Measurements from ENCODE around the gene KRTAP5-3.

Gene KRTAP5-3

DNA sequence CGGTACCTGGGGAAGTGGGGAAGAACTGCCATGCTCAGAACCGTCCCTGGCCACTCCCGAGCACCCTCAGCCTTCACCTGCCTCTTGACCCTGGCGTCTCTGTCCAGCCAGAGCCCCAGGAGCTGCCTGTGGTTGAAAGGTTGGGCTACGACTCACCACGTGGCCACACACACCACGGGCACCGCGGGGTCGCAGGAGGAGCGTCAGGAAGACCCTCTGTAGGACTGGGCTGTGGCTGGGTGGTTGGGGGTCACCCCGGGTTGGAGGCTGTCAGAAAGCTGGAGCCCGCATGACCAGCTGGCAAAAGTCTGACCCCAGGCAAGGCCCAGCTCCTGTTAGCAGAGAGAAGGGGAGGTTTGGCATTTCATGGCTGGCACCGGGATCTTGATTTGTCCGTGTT is 32.8 kb upstream of the KRTAP5-3 start:
- TF ChIP-seq, protein P1, sequence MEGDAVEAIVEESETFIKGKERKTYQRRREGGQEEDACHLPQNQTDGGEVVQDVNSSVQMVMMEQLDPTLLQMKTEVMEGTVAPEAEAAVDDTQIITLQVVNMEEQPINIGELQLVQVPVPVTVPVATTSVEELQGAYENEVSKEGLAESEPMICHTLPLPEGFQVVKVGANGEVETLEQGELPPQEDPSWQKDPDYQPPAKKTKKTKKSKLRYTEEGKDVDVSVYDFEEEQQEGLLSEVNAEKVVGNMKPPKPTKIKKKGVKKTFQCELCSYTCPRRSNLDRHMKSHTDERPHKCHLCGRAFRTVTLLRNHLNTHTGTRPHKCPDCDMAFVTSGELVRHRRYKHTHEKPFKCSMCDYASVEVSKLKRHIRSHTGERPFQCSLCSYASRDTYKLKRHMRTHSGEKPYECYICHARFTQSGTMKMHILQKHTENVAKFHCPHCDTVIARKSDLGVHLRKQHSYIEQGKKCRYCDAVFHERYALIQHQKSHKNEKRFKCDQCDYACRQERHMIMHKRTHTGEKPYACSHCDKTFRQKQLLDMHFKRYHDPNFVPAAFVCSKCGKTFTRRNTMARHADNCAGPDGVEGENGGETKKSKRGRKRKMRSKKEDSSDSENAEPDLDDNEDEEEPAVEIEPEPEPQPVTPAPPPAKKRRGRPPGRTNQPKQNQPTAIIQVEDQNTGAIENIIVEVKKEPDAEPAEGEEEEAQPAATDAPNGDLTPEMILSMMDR (IDR thresholded peaks at IDR 0.05; ENCODE audit: low read depth, low read length), result no peak
- no peak for DNase-seq (ENCODE audit: extremely low read depth, low read depth)

DNA sequence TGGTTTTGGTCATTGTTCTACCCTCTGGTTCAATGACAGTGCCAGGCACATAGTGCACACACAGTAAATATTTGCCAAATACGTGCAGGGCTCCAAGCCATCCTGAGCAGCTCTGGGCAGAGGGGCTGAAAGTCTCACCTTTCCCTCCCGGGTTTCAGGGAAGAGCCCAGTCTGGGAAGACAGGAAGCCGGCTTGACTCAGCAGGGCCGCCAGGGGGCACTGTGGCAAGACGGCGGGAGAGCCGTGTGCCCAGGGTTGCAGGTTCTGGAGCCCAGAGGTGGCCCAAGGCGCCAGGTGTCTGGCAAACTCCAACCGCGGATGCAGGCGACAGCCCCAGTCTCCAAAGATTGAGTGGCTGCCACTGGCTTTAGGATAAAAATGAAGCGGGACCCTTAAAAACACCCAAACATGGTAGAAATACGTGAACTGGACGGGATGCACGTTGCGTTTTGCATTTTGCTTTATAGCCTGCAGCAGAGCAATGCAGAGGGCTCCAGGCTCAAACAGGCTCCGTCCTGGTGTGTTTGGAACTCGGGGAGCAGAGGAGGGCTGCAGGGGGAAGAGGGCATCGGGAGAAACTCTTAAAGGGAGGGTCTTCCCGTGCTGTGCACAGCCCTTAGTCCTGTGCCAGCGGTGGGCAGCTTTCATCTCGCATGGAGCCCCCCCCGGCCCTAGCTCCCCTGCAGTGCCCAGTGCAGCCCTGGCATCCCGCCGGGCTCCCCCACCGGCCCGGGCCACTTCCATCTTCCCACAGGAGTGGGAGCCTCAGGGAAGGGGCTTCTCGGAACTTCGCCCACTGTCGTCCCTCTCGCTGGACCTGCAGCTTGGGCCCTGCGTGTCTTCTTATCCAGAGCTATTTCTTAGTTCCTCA is 32.0 kb upstream of the KRTAP5-3 start:
- no peak for DNase-seq (ENCODE audit: extremely low read depth, low read depth)

DNA sequence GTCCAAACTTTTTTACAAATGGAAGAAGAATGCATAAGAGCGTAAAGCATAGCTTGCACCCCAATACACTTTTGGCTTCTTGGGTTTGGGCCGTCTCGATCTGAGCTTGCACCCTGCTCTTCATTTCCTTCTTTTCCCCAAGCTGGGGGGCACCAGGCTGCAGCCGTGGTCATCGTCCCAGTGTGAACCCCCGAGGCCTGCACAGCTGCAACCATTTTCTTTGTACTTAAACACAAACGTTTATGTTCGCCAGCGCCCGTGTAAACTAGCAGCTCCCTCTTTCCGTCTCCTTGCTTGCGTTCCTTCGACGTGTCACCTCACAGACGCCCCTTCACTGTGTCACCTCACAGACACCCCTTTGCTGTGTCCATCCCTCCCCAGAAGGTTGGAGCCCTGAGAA is 31.4 kb upstream of the KRTAP5-3 start:
- DNase-seq (ENCODE audit: extremely low read depth, low read depth), result no peak

More for the DNA sequence above, 32.0 kb upstream of the KRTAP5-3 start:
- TF ChIP-seq, protein P1 (IDR thresholded peaks at IDR 0.05; ENCODE audit: low read depth, low read length), result peak; percentile 75

DNA sequence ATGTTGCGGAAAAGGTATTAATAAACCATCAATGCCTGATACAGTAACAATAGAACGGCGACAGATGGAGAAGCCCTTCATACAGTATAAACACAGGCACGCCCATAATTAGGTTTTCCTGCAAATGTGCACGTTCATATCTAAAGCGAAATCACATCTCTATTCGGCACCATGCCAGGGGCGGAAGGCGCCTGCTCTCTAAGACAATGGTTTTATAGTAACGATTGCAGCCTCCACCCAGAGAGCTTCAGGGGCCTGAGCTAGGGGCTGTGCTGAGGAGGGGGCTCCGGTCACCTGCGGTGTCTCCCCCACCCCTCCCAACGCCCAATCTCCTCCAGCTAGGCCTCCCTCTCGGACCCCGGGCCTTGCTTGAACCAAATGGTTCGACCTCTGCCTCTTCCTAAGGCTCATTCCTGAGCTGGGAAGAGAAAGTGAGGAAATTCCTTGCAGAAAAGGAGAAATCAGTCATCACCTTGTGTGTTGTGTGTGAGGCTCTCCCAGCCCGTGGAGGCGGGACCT is 30.9 kb upstream of the KRTAP5-3 start:
- DNase-seq (ENCODE audit: extremely low read depth, low read depth), result no peak

More for the DNA sequence above, 31.4 kb upstream of the KRTAP5-3 start:
- TF ChIP-seq, protein P1 (IDR thresholded peaks at IDR 0.05; ENCODE audit: low read depth, low read length), result no peak

DNA sequence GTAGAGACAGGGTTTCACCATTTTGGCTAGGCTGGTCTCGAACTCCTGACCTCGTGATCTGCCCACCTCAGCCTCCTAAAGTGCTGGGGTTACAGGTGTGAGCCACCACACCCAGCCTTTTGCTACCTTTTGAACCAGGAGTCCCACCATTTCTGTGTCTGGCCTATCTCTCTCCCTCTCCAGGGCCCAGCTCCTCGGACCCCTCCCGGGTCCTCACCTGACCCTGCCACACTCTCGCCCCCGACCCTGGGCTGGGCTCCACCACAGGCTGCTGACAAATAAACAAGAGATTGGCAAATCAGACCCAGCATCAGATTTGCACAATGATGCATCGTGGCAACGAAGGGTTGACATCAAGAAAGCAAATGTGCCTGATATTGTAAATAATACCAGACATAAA is 30.1 kb upstream of the KRTAP5-3 start:
- DNase-seq (ENCODE audit: extremely low read depth, low read depth), result no peak
- TF ChIP-seq, protein P1 (IDR thresholded peaks at IDR 0.05; ENCODE audit: low read depth, low read length), result no peak

More for the DNA sequence above, 30.9 kb upstream of the KRTAP5-3 start:
- TF ChIP-seq, protein P1 (IDR thresholded peaks at IDR 0.05; ENCODE audit: low read depth, low read length), result no peak

DNA sequence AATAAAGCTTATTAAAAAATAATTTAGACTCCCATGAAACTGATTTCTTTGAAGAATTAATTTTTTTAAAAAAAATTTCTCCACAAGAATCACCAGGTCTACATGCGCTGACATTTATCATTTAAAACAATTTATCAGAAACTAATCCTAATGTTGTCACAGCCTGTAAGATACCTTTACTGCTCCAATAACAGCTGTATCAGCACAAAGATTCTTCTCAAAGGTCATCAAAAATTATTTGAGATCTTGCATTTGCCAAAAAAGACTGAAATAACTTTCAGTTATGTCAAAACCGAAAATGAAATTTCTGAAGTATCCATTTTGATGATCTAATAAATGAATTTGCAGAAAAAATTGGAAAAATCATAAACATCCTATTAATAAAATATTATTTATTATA is 29.4 kb upstream of the KRTAP5-3 start:
- DNase-seq (ENCODE audit: extremely low read depth, low read depth), result no peak
- TF ChIP-seq, protein P1 (IDR thresholded peaks at IDR 0.05; ENCODE audit: low read depth, low read length), result no peak

DNA sequence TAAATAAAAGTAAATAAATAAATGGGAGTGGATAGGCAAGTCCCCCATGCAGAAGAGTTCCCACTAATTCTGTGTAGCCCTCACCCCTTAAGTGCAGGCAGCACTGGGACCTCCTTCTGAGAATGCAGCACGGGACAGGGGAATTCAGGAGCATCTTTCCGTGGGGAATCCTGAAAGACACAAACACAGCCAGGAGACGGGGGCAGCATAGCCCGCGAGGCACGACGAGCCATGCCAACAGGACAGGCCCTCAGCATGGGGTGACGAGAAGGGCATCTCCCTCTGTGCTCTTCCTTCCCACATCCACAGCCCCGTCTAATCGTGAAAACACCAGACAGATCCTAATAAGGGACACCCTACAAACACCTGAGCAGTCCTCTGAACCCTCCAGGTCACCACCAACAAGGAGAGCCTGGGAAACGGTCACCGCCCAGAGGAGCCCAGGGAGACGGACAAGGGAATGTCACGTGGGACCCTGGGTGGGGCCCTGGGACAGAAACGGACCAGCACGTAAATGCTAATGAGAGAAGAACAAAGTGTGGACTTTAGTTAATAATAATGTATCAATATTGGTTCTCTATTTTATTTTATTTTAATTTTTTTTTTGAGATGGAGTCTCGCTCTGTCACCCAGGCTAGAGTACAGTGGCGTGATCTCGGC is 28.2 kb upstream of the KRTAP5-3 start:
- DNase-seq (ENCODE audit: extremely low read depth, low read depth), result no peak
- TF ChIP-seq, protein P1 (IDR thresholded peaks at IDR 0.05; ENCODE audit: low read depth, low read length), result no peak

Data from AG09319 (cell line).